ENCODE measurements around the gene TBC1D21. TPM values are rescaled to one million over a fixed set of nuclear protein-coding genes. Genes with fewer than 3 reads are reported as not detected.
A peak's percentile ranks its signal among the peaks of the same experiment; 100 is the strongest.

TBC1D21 gene
- total RNA-seq, 1 donor from 2014 or later = not detected

DNA sequence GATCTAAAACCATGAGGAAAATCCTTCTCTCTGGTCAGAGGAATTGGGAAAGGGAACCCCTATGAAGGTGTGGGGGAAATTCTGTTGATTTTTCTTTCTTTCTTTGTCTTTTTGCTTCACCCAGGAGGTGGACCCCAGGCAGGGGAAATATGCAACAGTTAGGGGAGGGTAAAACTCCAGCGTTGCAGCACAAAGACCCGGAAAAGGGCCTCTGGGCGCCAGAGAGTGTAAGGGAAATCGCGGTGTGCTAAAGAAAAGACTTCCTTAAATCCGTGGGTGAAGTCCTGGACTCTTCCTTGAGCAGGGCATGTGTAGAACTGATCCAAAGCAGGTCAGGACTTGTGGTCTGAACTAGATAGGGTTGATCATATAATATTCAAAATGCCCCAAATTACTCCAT lies 11.1 kb upstream of the TBC1D21 start:
- no peaks in the 10 kb centered on the region for H3K9me3 ChIP-seq (ENCODE audit: low read depth)
- peaks cover 12% of the 10 kb centered on the region for H3F3A ChIP-seq (ENCODE audit: low read depth)
- H3K79me2 ChIP-seq (ENCODE audit: low read depth) = no peaks in the 10 kb centered on the region
- no peak for TF ChIP-seq EZH2 (IDR thresholded peaks at IDR 0.05)
- TF ChIP-seq, protein P1, sequence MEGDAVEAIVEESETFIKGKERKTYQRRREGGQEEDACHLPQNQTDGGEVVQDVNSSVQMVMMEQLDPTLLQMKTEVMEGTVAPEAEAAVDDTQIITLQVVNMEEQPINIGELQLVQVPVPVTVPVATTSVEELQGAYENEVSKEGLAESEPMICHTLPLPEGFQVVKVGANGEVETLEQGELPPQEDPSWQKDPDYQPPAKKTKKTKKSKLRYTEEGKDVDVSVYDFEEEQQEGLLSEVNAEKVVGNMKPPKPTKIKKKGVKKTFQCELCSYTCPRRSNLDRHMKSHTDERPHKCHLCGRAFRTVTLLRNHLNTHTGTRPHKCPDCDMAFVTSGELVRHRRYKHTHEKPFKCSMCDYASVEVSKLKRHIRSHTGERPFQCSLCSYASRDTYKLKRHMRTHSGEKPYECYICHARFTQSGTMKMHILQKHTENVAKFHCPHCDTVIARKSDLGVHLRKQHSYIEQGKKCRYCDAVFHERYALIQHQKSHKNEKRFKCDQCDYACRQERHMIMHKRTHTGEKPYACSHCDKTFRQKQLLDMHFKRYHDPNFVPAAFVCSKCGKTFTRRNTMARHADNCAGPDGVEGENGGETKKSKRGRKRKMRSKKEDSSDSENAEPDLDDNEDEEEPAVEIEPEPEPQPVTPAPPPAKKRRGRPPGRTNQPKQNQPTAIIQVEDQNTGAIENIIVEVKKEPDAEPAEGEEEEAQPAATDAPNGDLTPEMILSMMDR (IDR thresholded peaks at IDR 0.05) = no peak
- TF ChIP-seq EZH2phosphoT487 (IDR thresholded peaks at IDR 0.05) = no peak
- Mint-ChIP-seq H3K4me1 (peaks cover 6% of the 10 kb centered on the region), H3K9me3 (no peaks in the 10 kb centered on the region), H3K4me3 (no peak overlapping the region), H3K27me3 (ENCODE audit: insufficient read depth, low read depth) (peaks cover 13% of the 10 kb centered on the region), H3K27ac (no peak overlapping the region), H3K36me3 (no peaks in the 10 kb centered on the region)
- peak overlapping the region; percentile 95 for H2AFZ ChIP-seq (replicated peaks)
- peak overlapping the region; percentile 33 for H3K4me2 ChIP-seq
- peak; percentile 18 for DNase-seq (ENCODE audit: low spot score)
- no peaks in the 10 kb centered on the region for H3K27me3 ChIP-seq
- no peaks in the 10 kb centered on the region for H4K20me1 ChIP-seq (ENCODE audit: low read depth)
- peaks cover 11% of the 10 kb centered on the region for H3K4me1 ChIP-seq
- no peak overlapping the region for H3K27ac ChIP-seq
- no peak overlapping the region for H3K9ac ChIP-seq
- H3K36me3 ChIP-seq = no peaks in the 10 kb centered on the region
- no peak overlapping the region for H3K4me3 ChIP-seq

DNA sequence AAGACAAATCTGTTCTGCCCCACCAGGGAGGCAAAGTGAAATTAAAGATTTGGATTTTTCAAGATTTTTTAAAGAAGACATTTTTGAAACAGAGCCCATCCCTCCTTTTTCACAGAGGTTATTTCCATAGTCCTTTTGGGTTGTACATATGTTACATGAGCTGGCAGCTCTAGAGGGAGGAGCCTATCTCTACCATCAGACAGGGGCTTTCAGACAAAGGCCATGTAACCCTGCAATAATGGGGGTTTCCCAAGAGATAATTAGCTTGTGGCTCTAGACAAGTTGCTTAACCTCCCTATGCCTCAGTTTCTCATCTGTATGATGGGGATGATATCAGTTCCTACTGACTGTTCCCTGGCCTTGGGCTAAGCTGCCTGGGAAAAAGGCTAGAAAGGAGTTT lies 8.0 kb upstream of the TBC1D21 start:
- Histone ChIP-seq H4K20me1 (ENCODE audit: low read depth) (no peaks in the 10 kb centered on the region), H3K79me2 (ENCODE audit: low read depth) (no peaks in the 10 kb centered on the region), H3K9me3 (ENCODE audit: low read depth) (no peaks in the 10 kb centered on the region), H3K36me3 (no peaks in the 10 kb centered on the region), H3K4me3 (no peak overlapping the region), H3K27ac (no peak overlapping the region), H3F3A (ENCODE audit: low read depth) (peaks cover 12% of the 10 kb centered on the region), H3K4me2 (no peak overlapping the region), H3K4me1 (peaks cover 11% of the 10 kb centered on the region), H3K9ac (no peak overlapping the region), H2AFZ (replicated peaks) (no peak overlapping the region), H3K27me3 (no peaks in the 10 kb centered on the region)
- Mint-ChIP-seq H3K27me3 (ENCODE audit: insufficient read depth, low read depth) (peaks cover 3% of the 10 kb centered on the region), H3K36me3 (no peaks in the 10 kb centered on the region), H3K27ac (no peak overlapping the region), H3K9me3 (no peaks in the 10 kb centered on the region), H3K4me1 (peaks cover 13% of the 10 kb centered on the region), H3K4me3 (no peak overlapping the region)
- DNase-seq (ENCODE audit: low spot score) = no peak
- TF ChIP-seq EZH2phosphoT487 (IDR thresholded peaks at IDR 0.05) (no peak), EZH2 (IDR thresholded peaks at IDR 0.05) (no peak)
- TF ChIP-seq, protein P1 (IDR thresholded peaks at IDR 0.05) = no peak

DNA sequence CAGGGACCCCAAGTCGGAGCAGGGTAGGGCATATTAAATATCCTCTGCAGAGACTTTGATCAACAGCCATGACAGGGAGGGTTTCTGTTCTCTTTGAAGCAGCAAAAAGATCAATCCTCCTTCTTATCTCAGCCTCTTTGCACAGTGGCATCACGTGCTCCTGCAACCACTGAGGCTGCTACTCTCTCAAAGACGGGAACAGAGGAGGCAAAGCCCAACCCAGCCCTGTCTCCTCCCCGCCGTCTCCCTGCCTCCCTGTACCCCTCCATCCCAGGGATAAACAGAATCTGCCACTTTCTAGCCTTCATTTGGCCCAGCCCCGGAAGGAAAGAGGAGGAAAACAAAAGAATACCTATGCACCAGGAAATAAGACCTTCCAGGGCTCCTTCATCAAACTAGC lies 7.5 kb upstream of the TBC1D21 start:
- H3K4me1 ChIP-seq = peaks cover 11% of the 10 kb centered on the region

DNA sequence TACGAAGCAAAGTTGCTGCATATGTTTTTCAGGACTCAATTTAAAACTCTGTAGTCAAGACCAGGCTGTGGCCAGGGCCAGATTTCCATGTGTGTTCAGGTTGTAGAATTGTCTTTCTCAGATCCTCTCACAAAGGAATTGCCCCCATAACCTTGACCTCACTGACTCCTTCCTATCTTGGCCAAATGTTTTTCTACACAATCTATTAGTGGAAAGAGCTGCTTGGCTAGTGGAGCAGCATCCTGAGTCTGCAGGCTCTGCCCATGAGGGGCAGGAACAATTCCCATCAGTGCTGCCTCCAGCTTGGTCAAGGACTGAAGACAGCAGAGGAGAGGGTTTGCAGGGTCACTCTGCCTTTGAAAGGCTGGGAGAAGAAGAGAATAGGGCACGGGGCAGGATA lies 6.9 kb upstream of the TBC1D21 start:
- H3K9ac ChIP-seq = no peak overlapping the region
- H3K4me3 ChIP-seq = no peak overlapping the region
- no peak overlapping the region for H3K27ac ChIP-seq
- no peak overlapping the region for H3K4me2 ChIP-seq
- H3K36me3 ChIP-seq = no peaks in the 10 kb centered on the region
- Mint-ChIP-seq H3K9me3 (no peaks in the 10 kb centered on the region), H3K27ac (no peak overlapping the region), H3K4me3 (no peak overlapping the region), H3K36me3 (no peaks in the 10 kb centered on the region), H3K4me1 (peaks cover 13% of the 10 kb centered on the region), H3K27me3 (ENCODE audit: insufficient read depth, low read depth) (peaks cover 3% of the 10 kb centered on the region)
- H3K4me1 ChIP-seq = peaks cover 11% of the 10 kb centered on the region
- no peaks in the 10 kb centered on the region for H4K20me1 ChIP-seq (ENCODE audit: low read depth)
- no peaks in the 10 kb centered on the region for H3K9me3 ChIP-seq (ENCODE audit: low read depth)
- H2AFZ ChIP-seq (replicated peaks) = peak overlapping the region; percentile 79
- no peaks in the 10 kb centered on the region for H3K27me3 ChIP-seq
- no peaks in the 10 kb centered on the region for H3K79me2 ChIP-seq (ENCODE audit: low read depth)
- DNase-seq (ENCODE audit: low spot score) = no peak
- TF ChIP-seq EZH2 (IDR thresholded peaks at IDR 0.05) (no peak), EZH2phosphoT487 (IDR thresholded peaks at IDR 0.05) (no peak)
- TF ChIP-seq, protein P1 (IDR thresholded peaks at IDR 0.05) = no peak
- peaks cover 12% of the 10 kb centered on the region for H3F3A ChIP-seq (ENCODE audit: low read depth)

More for the DNA sequence above, 7.5 kb upstream of the TBC1D21 start:
- Histone ChIP-seq H2AFZ (replicated peaks) (no peak overlapping the region), H4K20me1 (ENCODE audit: low read depth) (no peaks in the 10 kb centered on the region), H3K36me3 (no peaks in the 10 kb centered on the region), H3K9me3 (ENCODE audit: low read depth) (no peaks in the 10 kb centered on the region), H3K27me3 (no peaks in the 10 kb centered on the region), H3K9ac (no peak overlapping the region), H3K27ac (no peak overlapping the region), H3K4me2 (no peak overlapping the region), H3K79me2 (ENCODE audit: low read depth) (no peaks in the 10 kb centered on the region), H3K4me3 (no peak overlapping the region), H3F3A (ENCODE audit: low read depth) (peaks cover 12% of the 10 kb centered on the region)
- no peak overlapping the region for H3K27ac Mint-ChIP-seq
- H3K27me3 Mint-ChIP-seq (ENCODE audit: insufficient read depth, low read depth) = peaks cover 3% of the 10 kb centered on the region
- H3K9me3 Mint-ChIP-seq = no peaks in the 10 kb centered on the region
- H3K4me3 Mint-ChIP-seq = no peak overlapping the region
- no peak for TF ChIP-seq EZH2phosphoT487 (IDR thresholded peaks at IDR 0.05)
- H3K36me3 Mint-ChIP-seq = no peaks in the 10 kb centered on the region
- H3K4me1 Mint-ChIP-seq = peaks cover 13% of the 10 kb centered on the region
- no peak for DNase-seq (ENCODE audit: low spot score)

Measured in neural progenitor cell (in vitro differentiated cells).